Hepatocyte (in vitro differentiated cells): ENCODE measurements around the gene SDC3. TPM values are rescaled to one million over a fixed set of nuclear protein-coding genes. Genes with fewer than 3 reads are reported as not detected.
A peak's percentile ranks its signal among the peaks of the same experiment; 100 is the strongest.

Experiments used
- DNase-seq: peaks from one replicate; pipeline ENCODE4 v3.0.0-alpha.2; 2016; ENCODE audit warnings: low spot score
- H2AFZ ChIP-seq: fragments of 200-600 bp; sonication (generic); 2 replicates; pipeline ENCODE4 v1.6.0; 2016; ENCODE audit warnings: antibody characterized with exemption, mild to moderate bottlenecking
- H3K27ac ChIP-seq: fragments of 200-600 bp; sonication (generic); 2 replicates; pipeline ENCODE4 v1.5.1; 2016; ENCODE audit warnings: mild to moderate bottlenecking
- H3K27me3 ChIP-seq: fragments of 200-600 bp; sonication (generic); 2 replicates; pipeline ENCODE4 v1.6.1; 2016
- H3K36me3 ChIP-seq: fragments of 200-600 bp; sonication (generic); replicated peaks from 2 replicates; pipeline ENCODE4 v1.5.1; 2016; ENCODE audit warnings: low read depth; ENCODE audit not compliant: insufficient read depth
- H3K4me1 ChIP-seq: fragments of 200-600 bp; sonication (generic); 2 replicates; pipeline ENCODE4 v1.5.1; 2016; ENCODE audit warnings: mild to moderate bottlenecking, moderate library complexity; ENCODE audit not compliant: insufficient read depth
- H3K4me2 ChIP-seq: fragments of 200-600 bp; sonication (generic); 2 replicates; pipeline ENCODE4 v1.6.0; 2016
- H3K4me3 ChIP-seq: fragments of 200-600 bp; sonication (generic); 2 replicates; pipeline ENCODE4 v1.5.1; 2016; ENCODE audit warnings: mild to moderate bottlenecking
- H3K79me2 ChIP-seq: fragments of 200-600 bp; sonication (generic); 2 replicates; pipeline ENCODE4 v1.6.0; 2017; ENCODE audit warnings: mild to moderate bottlenecking
- H3K9me2 ChIP-seq: fragments of 200-600 bp; sonication (generic); replicated peaks from 2 replicates; pipeline ENCODE4 v1.6.0; 2017; ENCODE audit warnings: mild to moderate bottlenecking; ENCODE audit not compliant: insufficient read depth
- H3K9me3 ChIP-seq: fragments of 200-600 bp; sonication (generic); 2 replicates; pipeline ENCODE4 v1.5.1; 2016; ENCODE audit warnings: low read depth, mild to moderate bottlenecking
- H4K20me1 ChIP-seq: fragments of 200-600 bp; sonication (generic); 2 replicates; pipeline ENCODE4 v1.6.0; 2016; ENCODE audit warnings: mild to moderate bottlenecking; ENCODE audit not compliant: insufficient read depth, poor library complexity, severe bottlenecking
- EZH2 ChIP-seq: fragments of 200-600 bp; sonication (generic); IDR thresholded peaks from 2 replicates; pipeline ENCODE4 v1.6.1; 2016; ENCODE audit warnings: antibody characterized with exemption, mild to moderate bottlenecking, borderline replicate concordance
- EZH2phosphoT487 ChIP-seq: fragments of 200-600 bp; sonication (generic); IDR thresholded peaks from one replicate; pipeline ENCODE4 v1.6.1; 2018; ENCODE audit warnings: antibody characterized with exemption, mild to moderate bottlenecking, low read depth, moderate library complexity; ENCODE audit not compliant: unreplicated experiment, severe bottlenecking
- WGBS: methylation state at CpG from one replicate; pipeline ENCODE4 v1.1.6; 2016; ENCODE audit warnings: low lambda C conversion rate; ENCODE audit errors: missing lambda C conversion rate; 5-methylcytosine and 5-hydroxymethylcytosine counted together
- polyA plus RNA-seq: library from polyadenylated mRNA; unstranded; fragments of >200 nt; fragmentation: Nextera tagmentation; extraction: Ambion mirVana; gene quantifications from 2 replicates; pipeline ENCODE4 v1.2.1, GENCODE V29; 2016
- total RNA-seq: library from RNA; depleted of rRNA; stranded (reverse); fragments of >200 nt; gene quantifications from 2 replicates; pipeline ENCODE4 v1.2.3, GENCODE V29; 2014
- TF ChIP-seq, protein P1 (sequence below): fragments of 200-600 bp; sonication (generic); IDR thresholded peaks from 2 replicates; pipeline ENCODE4 v1.5.1; 2016; ENCODE audit warnings: antibody characterized with exemption, mild to moderate bottlenecking; ENCODE audit not compliant: poor library complexity

The SDC3 gene
- total and polyA plus RNA-seq, 2 experiments from 2014 or later, result 33.5 to 60.0 TPM

- Histone ChIP-seq H3K4me2 (no peak overlapping the region), H2AFZ (no peak overlapping the region), H3K9me3 (no peaks in the 10 kb centered on the region), H3K36me3 (no peaks in the 10 kb centered on the region), H3K9me2 (no peaks in the 10 kb centered on the region), H3K27ac (no peak overlapping the region), H3K4me1 (peaks cover 11% of the 10 kb centered on the region), H4K20me1 (no peaks in the 10 kb centered on the region), H3K27me3 (no peaks in the 10 kb centered on the region), H3K4me3 (no peak overlapping the region), H3K79me2 (no peaks in the 10 kb centered on the region)
- no peak for TF ChIP-seq EZH2
- no peak for TF ChIP-seq EZH2phosphoT487
- TF ChIP-seq, protein P1, sequence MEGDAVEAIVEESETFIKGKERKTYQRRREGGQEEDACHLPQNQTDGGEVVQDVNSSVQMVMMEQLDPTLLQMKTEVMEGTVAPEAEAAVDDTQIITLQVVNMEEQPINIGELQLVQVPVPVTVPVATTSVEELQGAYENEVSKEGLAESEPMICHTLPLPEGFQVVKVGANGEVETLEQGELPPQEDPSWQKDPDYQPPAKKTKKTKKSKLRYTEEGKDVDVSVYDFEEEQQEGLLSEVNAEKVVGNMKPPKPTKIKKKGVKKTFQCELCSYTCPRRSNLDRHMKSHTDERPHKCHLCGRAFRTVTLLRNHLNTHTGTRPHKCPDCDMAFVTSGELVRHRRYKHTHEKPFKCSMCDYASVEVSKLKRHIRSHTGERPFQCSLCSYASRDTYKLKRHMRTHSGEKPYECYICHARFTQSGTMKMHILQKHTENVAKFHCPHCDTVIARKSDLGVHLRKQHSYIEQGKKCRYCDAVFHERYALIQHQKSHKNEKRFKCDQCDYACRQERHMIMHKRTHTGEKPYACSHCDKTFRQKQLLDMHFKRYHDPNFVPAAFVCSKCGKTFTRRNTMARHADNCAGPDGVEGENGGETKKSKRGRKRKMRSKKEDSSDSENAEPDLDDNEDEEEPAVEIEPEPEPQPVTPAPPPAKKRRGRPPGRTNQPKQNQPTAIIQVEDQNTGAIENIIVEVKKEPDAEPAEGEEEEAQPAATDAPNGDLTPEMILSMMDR, result no peak
- 74% methylated on average over 10 of the region's 10 CpGs for WGBS
- DNase-seq, result peak; percentile 34
Observed at GRCh38 chr1:30877205-30877912, 31.2 kb downstream of the SDC3 start.

- H3K4me1 ChIP-seq, result peaks cover 11% of the 10 kb centered on the region
- no peak overlapping the region for H2AFZ ChIP-seq
- H3K4me2 ChIP-seq, result no peak overlapping the region
- no peaks in the 10 kb centered on the region for H3K9me3 ChIP-seq
- no peaks in the 10 kb centered on the region for H3K36me3 ChIP-seq
- no peaks in the 10 kb centered on the region for H3K79me2 ChIP-seq
- 95% methylated on average over 24 of the region's 25 CpGs for WGBS
- H4K20me1 ChIP-seq, result no peaks in the 10 kb centered on the region
- H3K27me3 ChIP-seq, result no peaks in the 10 kb centered on the region
- H3K4me3 ChIP-seq, result no peak overlapping the region
- no peak for DNase-seq
- no peak overlapping the region for H3K27ac ChIP-seq
- TF ChIP-seq EZH2phosphoT487 (no peak), EZH2 (no peak)
- TF ChIP-seq, protein P1, result no peak
- H3K9me2 ChIP-seq, result no peaks in the 10 kb centered on the region
Observed at GRCh38 chr1:30876451-30877204, 31.9 kb downstream of the SDC3 start.

DNA sequence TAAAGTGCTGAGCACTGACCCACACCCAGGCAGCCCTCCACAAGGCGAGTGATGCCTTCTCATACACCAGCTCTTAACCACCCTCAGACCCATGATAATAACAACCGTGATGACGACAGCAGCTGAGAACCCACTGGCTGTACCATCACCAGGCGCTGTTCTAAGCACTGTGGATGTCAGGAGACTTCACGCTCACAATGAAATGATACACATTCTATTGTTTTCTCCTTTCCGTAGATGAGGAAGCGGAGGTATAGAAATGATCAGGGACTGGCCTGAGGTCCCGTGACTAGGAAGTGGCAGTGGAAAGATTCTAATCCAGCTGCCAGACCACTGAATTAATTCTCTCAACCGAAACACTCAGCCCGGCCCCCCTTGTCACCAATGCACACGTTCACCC lies 32.6 kb downstream of the SDC3 start:
- Histone ChIP-seq H4K20me1 (no peaks in the 10 kb centered on the region), H3K4me3 (no peak overlapping the region), H3K9me3 (no peaks in the 10 kb centered on the region), H3K9me2 (no peaks in the 10 kb centered on the region), H3K79me2 (no peaks in the 10 kb centered on the region), H3K27ac (no peak overlapping the region), H3K36me3 (no peaks in the 10 kb centered on the region), H2AFZ (no peak overlapping the region), H3K27me3 (no peaks in the 10 kb centered on the region), H3K4me2 (no peak overlapping the region), H3K4me1 (peaks cover 11% of the 10 kb centered on the region)
- no peak for TF ChIP-seq EZH2
- 98% methylated on average over 10 of the region's 11 CpGs for WGBS
- no peak for DNase-seq

- TF ChIP-seq, protein P1, result no peak
- no peak for TF ChIP-seq EZH2
- TF ChIP-seq EZH2phosphoT487, result no peak
- peaks cover 11% of the 10 kb centered on the region for H3K4me1 ChIP-seq
- no peak overlapping the region for H2AFZ ChIP-seq
- DNase-seq, result no peak
- no peaks in the 10 kb centered on the region for H3K79me2 ChIP-seq
- H3K4me2 ChIP-seq, result no peak overlapping the region
- H3K9me2 ChIP-seq, result no peaks in the 10 kb centered on the region
- no peaks in the 10 kb centered on the region for H3K36me3 ChIP-seq
- H3K27ac ChIP-seq, result no peak overlapping the region
- no peaks in the 10 kb centered on the region for H3K27me3 ChIP-seq
- WGBS, result 95% methylated on average over 6 of the region's 6 CpGs
- no peak overlapping the region for H3K4me3 ChIP-seq
- H3K9me3 ChIP-seq, result no peaks in the 10 kb centered on the region
- no peaks in the 10 kb centered on the region for H4K20me1 ChIP-seq
Observed at GRCh38 chr1:30875197-30875596, 33.4 kb downstream of the SDC3 start.
